Measurements from ENCODE around the gene HPSE. TPM values are rescaled to one million over a fixed set of nuclear protein-coding genes. Genes with fewer than 3 reads are reported as not detected.
A peak's percentile ranks its signal among the peaks of the same experiment; 100 is the strongest.

The HPSE gene
- total RNA-seq, 2 donors from 2014 or later = 1.1 to 2.7 TPM

GRCh38 chr4:83331956-83332355 lies 2.7 kb downstream of the HPSE start:
- Mint-ChIP-seq H3K4me3 (no peak overlapping the region), H3K36me3 (ENCODE audit: low read depth) (no peaks in the 10 kb centered on the region), H3K9me3 (no peaks in the 10 kb centered on the region), H3K4me1 (peaks cover 6% of the 10 kb centered on the region), H3K27me3 (ENCODE audit: insufficient read depth) (peaks cover 55% of the 10 kb centered on the region), H3K27ac (no peak overlapping the region)
- Histone ChIP-seq H3K9me3 (ENCODE audit: control insufficient read depth, low read length) (no peaks in the 10 kb centered on the region), H3K9ac (ENCODE audit: extremely low read depth, low read length, poor library complexity, severe bottlenecking) (no peak overlapping the region), H3K4me3 (ENCODE audit: low read length) (no peak overlapping the region), H3K4me1 (ENCODE audit: control insufficient read depth, insufficient read depth, low read length) (no peaks in the 10 kb centered on the region), H3K27me3 (ENCODE audit: control insufficient read depth, insufficient read depth, low read length, poor library complexity, severe bottlenecking) (peaks cover 55% of the 10 kb centered on the region), H3K36me3 (ENCODE audit: control insufficient read depth, insufficient read depth, low read length) (no peaks in the 10 kb centered on the region), H3K27ac (ENCODE audit: low read depth, low read length) (no peak overlapping the region)
- TF ChIP-seq CTCF (conservative IDR thresholded peaks at IDR 0.05) = no peak
- no peak for DNase-seq
- WGBS, 2 experiments (ENCODE audit: insufficient coverage in 1 of 2, insufficient read length in 1 of 2) = 89 to 90% methylated on average over 2 to 3 of the region's 3 CpGs

GRCh38 chr4:83329521-83330110 lies 5.0 kb downstream of the HPSE start:
- WGBS, 2 experiments (ENCODE audit: insufficient coverage in 1 of 2, insufficient read length in 1 of 2) = 85 to 95% methylated on average over 5 of the region's 5 CpGs

GRCh38 chr4:83328521-83329187 lies 6.0 kb downstream of the HPSE start:
- peak; percentile 75 for DNase-seq
- peaks cover 22% of the 10 kb centered on the region for H3K27me3 Mint-ChIP-seq (ENCODE audit: insufficient read depth)
- Histone ChIP-seq H3K27me3 (ENCODE audit: control insufficient read depth, insufficient read depth, low read length, poor library complexity, severe bottlenecking) (peaks cover 22% of the 10 kb centered on the region), H3K4me3 (ENCODE audit: low read length) (no peak overlapping the region), H3K4me1 (ENCODE audit: control insufficient read depth, insufficient read depth, low read length) (no peaks in the 10 kb centered on the region), H3K9ac (ENCODE audit: extremely low read depth, low read length, poor library complexity, severe bottlenecking) (no peak overlapping the region), H3K27ac (ENCODE audit: low read depth, low read length) (no peak overlapping the region), H3K36me3 (ENCODE audit: control insufficient read depth, insufficient read depth, low read length) (no peaks in the 10 kb centered on the region), H3K9me3 (ENCODE audit: control insufficient read depth, low read length) (no peaks in the 10 kb centered on the region)
- no peaks in the 10 kb centered on the region for H3K36me3 Mint-ChIP-seq (ENCODE audit: low read depth)
- no peaks in the 10 kb centered on the region for H3K9me3 Mint-ChIP-seq
- H3K4me1 Mint-ChIP-seq = peaks cover 4% of the 10 kb centered on the region
- no peak overlapping the region for H3K27ac Mint-ChIP-seq
- 46 to 57% methylated on average over 5 to 7 of the region's 7 CpGs for WGBS, 2 experiments (ENCODE audit: insufficient coverage in 1 of 2, insufficient read length in 1 of 2)
- peak; percentile 64 for TF ChIP-seq CTCF (conservative IDR thresholded peaks at IDR 0.05)
- no peak overlapping the region for H3K4me3 Mint-ChIP-seq

More at GRCh38 chr4:83329521-83330110, 5.0 kb downstream of the HPSE start:
- no peaks in the 10 kb centered on the region for H3K36me3 Mint-ChIP-seq (ENCODE audit: low read depth)
- H3K4me3 Mint-ChIP-seq = no peak overlapping the region
- no peak for DNase-seq
- H3K4me1 ChIP-seq (ENCODE audit: control insufficient read depth, insufficient read depth, low read length) = no peaks in the 10 kb centered on the region
- H3K9ac ChIP-seq (ENCODE audit: extremely low read depth, low read length, poor library complexity, severe bottlenecking) = no peak overlapping the region
- H3K36me3 ChIP-seq (ENCODE audit: control insufficient read depth, insufficient read depth, low read length) = no peaks in the 10 kb centered on the region
- H3K4me1 Mint-ChIP-seq = peaks cover 4% of the 10 kb centered on the region
- H3K9me3 ChIP-seq (ENCODE audit: control insufficient read depth, low read length) = no peaks in the 10 kb centered on the region
- H3K4me3 ChIP-seq (ENCODE audit: low read length) = no peak overlapping the region
- TF ChIP-seq CTCF (conservative IDR thresholded peaks at IDR 0.05) = no peak
- no peaks in the 10 kb centered on the region for H3K9me3 Mint-ChIP-seq
- no peak overlapping the region for H3K27ac ChIP-seq (ENCODE audit: low read depth, low read length)
- H3K27ac Mint-ChIP-seq = no peak overlapping the region
- H3K27me3 Mint-ChIP-seq (ENCODE audit: insufficient read depth) = peaks cover 32% of the 10 kb centered on the region
- peaks cover 32% of the 10 kb centered on the region for H3K27me3 ChIP-seq (ENCODE audit: control insufficient read depth, insufficient read depth, low read length, poor library complexity, severe bottlenecking)

Measured in endodermal cell (in vitro differentiated cells).